Smooth muscle cell (in vitro differentiated cells): ENCODE results near the gene MEIKIN. TPM values are rescaled to one million over a fixed set of nuclear protein-coding genes. Genes with fewer than 3 reads are reported as not detected.

ENCODE experiments used
- DNase-seq: peaks from one replicate; lab custom pipeline; 2025; ENCODE audit not compliant: unreplicated experiment; lab: John Stamatoyannopoulos, UW
- H2AFZ ChIP-seq: fragments of 200-600 bp; sonication (generic); 2 replicates; pipeline ENCODE4 v1.6.0; 2016; ENCODE audit warnings: antibody characterized with exemption, low read depth, mild to moderate bottlenecking
- H3F3A ChIP-seq: fragments of 200-600 bp; sonication (generic); 2 replicates; pipeline ENCODE4 v1.6.0; 2017; ENCODE audit warnings: antibody characterized with exemption, low read depth
- H3K27ac ChIP-seq: fragments of 200-600 bp; sonication (generic); 2 replicates; pipeline ENCODE4 v1.5.1; 2016; ENCODE audit warnings: low read depth, mild to moderate bottlenecking
- H3K27me3 ChIP-seq: fragments of 200-600 bp; sonication (generic); 2 replicates; pipeline ENCODE4 v1.6.1; 2016; ENCODE audit warnings: low read depth, mild to moderate bottlenecking
- H3K36me3 ChIP-seq: fragments of 200-600 bp; sonication (generic); 2 replicates; pipeline ENCODE4 v1.5.1; 2016; ENCODE audit warnings: low read depth
- H3K4me1 ChIP-seq: fragments of 200-600 bp; sonication (generic); 2 replicates; pipeline ENCODE4 v1.5.1; 2016; ENCODE audit warnings: low read depth
- H3K4me2 ChIP-seq: fragments of 200-600 bp; sonication (generic); 2 replicates; pipeline ENCODE4 v1.6.0; 2016; ENCODE audit warnings: mild to moderate bottlenecking
- H3K4me3 ChIP-seq: fragments of 200-600 bp; sonication (generic); 2 replicates; pipeline ENCODE4 v1.5.1; 2016; ENCODE audit warnings: mild to moderate bottlenecking
- H3K79me2 ChIP-seq: fragments of 200-600 bp; sonication (generic); 2 replicates; pipeline ENCODE4 v1.6.0; 2016; ENCODE audit warnings: low read depth, mild to moderate bottlenecking
- H3K9ac ChIP-seq: fragments of 200-600 bp; sonication (generic); 2 replicates; pipeline ENCODE4 v1.6.0; 2016; ENCODE audit warnings: low read depth
- H3K9me3 ChIP-seq: fragments of 200-600 bp; sonication (generic); replicated peaks from 2 replicates; pipeline ENCODE4 v1.5.1; 2016; ENCODE audit warnings: low read depth
- H4K20me1 ChIP-seq: fragments of 200-600 bp; sonication (generic); 2 replicates; pipeline ENCODE4 v1.6.0; 2016; ENCODE audit warnings: low read depth
- CTCF ChIP-seq: fragments of 200-600 bp; sonication (generic); IDR thresholded peaks from 2 replicates; pipeline ENCODE4 v1.5.1; 2017; ENCODE audit warnings: borderline replicate concordance, mild to moderate bottlenecking, antibody characterized with exemption; ENCODE audit not compliant: insufficient read depth, poor library complexity, severe bottlenecking
- WGBS: methylation state at CpG from one replicate; pipeline ENCODE4 v1.1.7; 2016; ENCODE audit warnings: low lambda C conversion rate; 5-methylcytosine and 5-hydroxymethylcytosine counted together
- polyA plus RNA-seq: library from polyadenylated mRNA; unstranded; fragments of >200 nt; fragmentation: Nextera tagmentation; extraction: Ambion mirVana; gene quantifications from 2 replicates; pipeline ENCODE4 v1.2.1, GENCODE V29; 2016
- total RNA-seq: library from RNA; depleted of rRNA; stranded (reverse); fragments of >200 nt; gene quantifications from 2 replicates; pipeline ENCODE4 v1.2.3, GENCODE V29; 2014

MEIKIN gene
- total and polyA plus RNA-seq, 2 experiments from 2014 or later: not detected

GRCh38 chr5:131825404-131826013 is 120.0 kb downstream of the MEIKIN start:
- Histone ChIP-seq H3F3A (no peaks in the 10 kb centered on the region), H3K4me3 (no peak overlapping the region), H3K27ac (no peak overlapping the region), H3K27me3 (no peaks in the 10 kb centered on the region), H2AFZ (no peak overlapping the region), H3K36me3 (no peaks in the 10 kb centered on the region), H4K20me1 (no peaks in the 10 kb centered on the region), H3K4me1 (no peaks in the 10 kb centered on the region), H3K9ac (no peak overlapping the region), H3K79me2 (no peaks in the 10 kb centered on the region), H3K9me3 (no peaks in the 10 kb centered on the region), H3K4me2 (no peak overlapping the region)
- TF ChIP-seq CTCF: no peak
- DNase-seq: no peak
- WGBS: 49% methylated on average over 2 of the region's 2 CpGs

- H3K79me2 ChIP-seq: no peaks in the 10 kb centered on the region
- H3K9me3 ChIP-seq: no peaks in the 10 kb centered on the region
- H3K4me1 ChIP-seq: no peaks in the 10 kb centered on the region
- H3F3A ChIP-seq: no peaks in the 10 kb centered on the region
- no peak overlapping the region for H3K4me2 ChIP-seq
- no peak overlapping the region for H3K9ac ChIP-seq
- H3K36me3 ChIP-seq: no peaks in the 10 kb centered on the region
- H2AFZ ChIP-seq: no peak overlapping the region
- 86% methylated on average over 1 of the region's 1 CpG for WGBS
- no peak for TF ChIP-seq CTCF
- no peak overlapping the region for H3K4me3 ChIP-seq
- no peaks in the 10 kb centered on the region for H4K20me1 ChIP-seq
- no peak for DNase-seq
- H3K27me3 ChIP-seq: no peaks in the 10 kb centered on the region
- H3K27ac ChIP-seq: no peak overlapping the region
Observed at GRCh38 chr5:131824631-131825030, 120.8 kb downstream of the MEIKIN start.

GRCh38 chr5:131821221-131821620 is 124.2 kb downstream of the MEIKIN start:
- no peaks in the 10 kb centered on the region for H3K4me1 ChIP-seq
- no peaks in the 10 kb centered on the region for H4K20me1 ChIP-seq
- no peaks in the 10 kb centered on the region for H3K9me3 ChIP-seq
- no peak overlapping the region for H2AFZ ChIP-seq
- H3K79me2 ChIP-seq: no peaks in the 10 kb centered on the region
- H3K27ac ChIP-seq: no peak overlapping the region
- WGBS: 73% methylated on average over 1 of the region's 1 CpG
- no peaks in the 10 kb centered on the region for H3F3A ChIP-seq
- H3K36me3 ChIP-seq: no peaks in the 10 kb centered on the region
- H3K9ac ChIP-seq: no peak overlapping the region
- DNase-seq: no peak
- H3K4me3 ChIP-seq: no peak overlapping the region
- no peak for TF ChIP-seq CTCF
- H3K27me3 ChIP-seq: no peaks in the 10 kb centered on the region
- H3K4me2 ChIP-seq: no peak overlapping the region
